ENCODE data around the gene ADAP1.

ADAP1 gene

GRCh38 chr7:936386-937054 is 18.0 kb downstream of the ADAP1 start:
- no peak overlapping the region for H3K9ac ChIP-seq (ENCODE audit: low read depth, low read length)

GRCh38 chr7:935874-936385 is 18.6 kb downstream of the ADAP1 start:
- H3K36me3 ChIP-seq (ENCODE audit: control insufficient read depth, insufficient read depth, low read length) = no peaks in the 10 kb centered on the region
- no peaks in the 10 kb centered on the region for H3K4me1 ChIP-seq (ENCODE audit: control insufficient read depth, insufficient read depth, low read length)
- no peaks in the 10 kb centered on the region for H3K27me3 ChIP-seq (ENCODE audit: control insufficient read depth, insufficient read depth, low read length)
- H3K9me3 ChIP-seq (ENCODE audit: control insufficient read depth, insufficient read depth, low read length) = no peaks in the 10 kb centered on the region
- H3K9ac ChIP-seq (ENCODE audit: low read depth, low read length) = no peak overlapping the region
- no peak overlapping the region for H3K4me3 ChIP-seq (ENCODE audit: low read depth, low read length)

More at GRCh38 chr7:936386-937054, 18.0 kb downstream of the ADAP1 start:
- Histone ChIP-seq H3K27me3 (ENCODE audit: control insufficient read depth, insufficient read depth, low read length) (no peaks in the 10 kb centered on the region), H3K4me3 (ENCODE audit: low read depth, low read length) (no peak overlapping the region), H3K36me3 (ENCODE audit: control insufficient read depth, insufficient read depth, low read length) (no peaks in the 10 kb centered on the region), H3K9me3 (ENCODE audit: control insufficient read depth, insufficient read depth, low read length) (no peaks in the 10 kb centered on the region), H3K4me1 (ENCODE audit: control insufficient read depth, insufficient read depth, low read length) (no peaks in the 10 kb centered on the region)

- Histone ChIP-seq H3K27me3 (ENCODE audit: control insufficient read depth, insufficient read depth, low read length) (no peaks in the 10 kb centered on the region), H3K4me3 (ENCODE audit: low read depth, low read length) (no peak overlapping the region)
Measured at GRCh38 chr7:935164-935873, 19.2 kb downstream of the ADAP1 start.

GRCh38 chr7:934469-935163 is 19.9 kb downstream of the ADAP1 start:
- Histone ChIP-seq H3K9me3 (ENCODE audit: control insufficient read depth, insufficient read depth, low read length) (no peaks in the 10 kb centered on the region), H3K4me1 (ENCODE audit: control insufficient read depth, insufficient read depth, low read length) (no peaks in the 10 kb centered on the region), H3K4me3 (ENCODE audit: low read depth, low read length) (no peak overlapping the region), H3K27me3 (ENCODE audit: control insufficient read depth, insufficient read depth, low read length) (no peaks in the 10 kb centered on the region), H3K9ac (ENCODE audit: low read depth, low read length) (no peak overlapping the region), H3K36me3 (ENCODE audit: control insufficient read depth, insufficient read depth, low read length) (no peaks in the 10 kb centered on the region)

More at GRCh38 chr7:935164-935873, 19.2 kb downstream of the ADAP1 start:
- Histone ChIP-seq H3K9me3 (ENCODE audit: control insufficient read depth, insufficient read depth, low read length) (no peaks in the 10 kb centered on the region), H3K9ac (ENCODE audit: low read depth, low read length) (no peak overlapping the region), H3K36me3 (ENCODE audit: control insufficient read depth, insufficient read depth, low read length) (no peaks in the 10 kb centered on the region), H3K4me1 (ENCODE audit: control insufficient read depth, insufficient read depth, low read length) (no peaks in the 10 kb centered on the region)

GRCh38 chr7:932651-932975 is 21.9 kb downstream of the ADAP1 start:
- Histone ChIP-seq H3K27me3 (ENCODE audit: control insufficient read depth, insufficient read depth, low read length) (no peaks in the 10 kb centered on the region), H3K36me3 (ENCODE audit: control insufficient read depth, insufficient read depth, low read length) (no peaks in the 10 kb centered on the region), H3K9ac (ENCODE audit: low read depth, low read length) (no peak overlapping the region), H3K4me3 (ENCODE audit: low read depth, low read length) (no peak overlapping the region), H3K4me1 (ENCODE audit: control insufficient read depth, insufficient read depth, low read length) (no peaks in the 10 kb centered on the region), H3K9me3 (ENCODE audit: control insufficient read depth, insufficient read depth, low read length) (no peaks in the 10 kb centered on the region)

GRCh38 chr7:931871-932650 is 22.4 kb downstream of the ADAP1 start:
- H3K4me1 ChIP-seq (ENCODE audit: control insufficient read depth, insufficient read depth, low read length) = no peaks in the 10 kb centered on the region
- H3K36me3 ChIP-seq (ENCODE audit: control insufficient read depth, insufficient read depth, low read length) = no peaks in the 10 kb centered on the region

GRCh38 chr7:930975-931758 is 23.3 kb downstream of the ADAP1 start:
- H3K4me1 ChIP-seq (ENCODE audit: control insufficient read depth, insufficient read depth, low read length) = no peaks in the 10 kb centered on the region

More at GRCh38 chr7:931871-932650, 22.4 kb downstream of the ADAP1 start:
- Histone ChIP-seq H3K9me3 (ENCODE audit: control insufficient read depth, insufficient read depth, low read length) (no peaks in the 10 kb centered on the region), H3K9ac (ENCODE audit: low read depth, low read length) (no peak overlapping the region), H3K27me3 (ENCODE audit: control insufficient read depth, insufficient read depth, low read length) (no peaks in the 10 kb centered on the region), H3K4me3 (ENCODE audit: low read depth, low read length) (no peak overlapping the region)

GRCh38 chr7:929311-929711 is 25.2 kb downstream of the ADAP1 start:
- H3K4me1 ChIP-seq (ENCODE audit: control insufficient read depth, insufficient read depth, low read length) = no peaks in the 10 kb centered on the region
- no peak overlapping the region for H3K9ac ChIP-seq (ENCODE audit: low read depth, low read length)
- no peaks in the 10 kb centered on the region for H3K9me3 ChIP-seq (ENCODE audit: control insufficient read depth, insufficient read depth, low read length)
- no peaks in the 10 kb centered on the region for H3K36me3 ChIP-seq (ENCODE audit: control insufficient read depth, insufficient read depth, low read length)
- no peaks in the 10 kb centered on the region for H3K27me3 ChIP-seq (ENCODE audit: control insufficient read depth, insufficient read depth, low read length)
- H3K4me3 ChIP-seq (ENCODE audit: low read depth, low read length) = no peak overlapping the region

More at GRCh38 chr7:930975-931758, 23.3 kb downstream of the ADAP1 start:
- Histone ChIP-seq H3K27me3 (ENCODE audit: control insufficient read depth, insufficient read depth, low read length) (no peaks in the 10 kb centered on the region), H3K9me3 (ENCODE audit: control insufficient read depth, insufficient read depth, low read length) (no peaks in the 10 kb centered on the region), H3K9ac (ENCODE audit: low read depth, low read length) (no peak overlapping the region), H3K4me3 (ENCODE audit: low read depth, low read length) (no peak overlapping the region), H3K36me3 (ENCODE audit: control insufficient read depth, insufficient read depth, low read length) (no peaks in the 10 kb centered on the region)

- no peaks in the 10 kb centered on the region for H3K4me1 ChIP-seq (ENCODE audit: control insufficient read depth, insufficient read depth, low read length)
- no peaks in the 10 kb centered on the region for H3K36me3 ChIP-seq (ENCODE audit: control insufficient read depth, insufficient read depth, low read length)
Measured at GRCh38 chr7:927031-927671, 27.3 kb downstream of the ADAP1 start.

GRCh38 chr7:926061-927030 is 28.1 kb downstream of the ADAP1 start:
- Histone ChIP-seq H3K4me1 (ENCODE audit: control insufficient read depth, insufficient read depth, low read length) (no peaks in the 10 kb centered on the region), H3K4me3 (ENCODE audit: low read depth, low read length) (no peak overlapping the region), H3K36me3 (ENCODE audit: control insufficient read depth, insufficient read depth, low read length) (no peaks in the 10 kb centered on the region), H3K9ac (ENCODE audit: low read depth, low read length) (no peak overlapping the region), H3K27me3 (ENCODE audit: control insufficient read depth, insufficient read depth, low read length) (no peaks in the 10 kb centered on the region), H3K9me3 (ENCODE audit: control insufficient read depth, insufficient read depth, low read length) (no peaks in the 10 kb centered on the region)

More at GRCh38 chr7:927031-927671, 27.3 kb downstream of the ADAP1 start:
- Histone ChIP-seq H3K27me3 (ENCODE audit: control insufficient read depth, insufficient read depth, low read length) (no peaks in the 10 kb centered on the region), H3K9me3 (ENCODE audit: control insufficient read depth, insufficient read depth, low read length) (no peaks in the 10 kb centered on the region), H3K4me3 (ENCODE audit: low read depth, low read length) (no peak overlapping the region), H3K9ac (ENCODE audit: low read depth, low read length) (no peak overlapping the region)
